Endothelial cell of umbilical vein (primary cell): ENCODE data around the gene NDUFA7. TPM values are rescaled to one million over a fixed set of nuclear protein-coding genes. Genes with fewer than 3 reads are reported as not detected.

Experiments used
- BruUV-seq: library from RNA; stranded (reverse); fragments of 400-500 nt; replicated peaks from 2 replicates; lab custom pipeline; 2021; lab: Mats Ljungman, UMichigan
- CTCF ChIA-PET: fragments of 300-600, 350-600 bp; sonication (Branson Sonifier 250); formaldehyde crosslinking; loops from one replicate; lab custom pipeline; 2021; ENCODE audit warnings: antibody characterized with exemption, inconsistent platforms; lab: Charles Lee
- POLR2A ChIA-PET: fragments of 300-600, 350-600 bp; sonication (Branson Sonifier 250); formaldehyde crosslinking; loops from one replicate; lab custom pipeline; 2021; ENCODE audit warnings: antibody characterized with exemption, inconsistent platforms; lab: Charles Lee
- DNase-seq: peaks from one replicate; pipeline ENCODE4 v3.0.0-alpha.2; 2011; ENCODE audit warnings: low read depth, low spot score
- FAIRE-seq: peaks from 2 replicates; lab custom pipeline; 2011; peaks lifted over from hg19 to GRCh38; lab: Jason Lieb, UNC
- H2AFZ ChIP-seq: 2 replicates; pipeline ENCODE4 v1.6.0; 2012; ENCODE audit warnings: low read depth, low read length, control low read depth, inconsistent platforms
- H3K27ac ChIP-seq: 2 replicates; pipeline ENCODE4 v1.5.1; 2011; ENCODE audit warnings: low read depth, mild to moderate bottlenecking, control low read depth, low read length, moderate library complexity; ENCODE audit not compliant: insufficient read depth
- H3K27me3 ChIP-seq, 2 experiments: 2 replicates each; pipeline versions ENCODE4 v1.6.0 to v1.6.1; 2011; ENCODE audit warnings: low read length in 2 of 2, mixed read lengths in 1 of 2; ENCODE audit not compliant: control insufficient read depth in 2 of 2, insufficient read depth in 2 of 2
- H3K36me3 ChIP-seq, 2 experiments: 2 replicates in 1 of 2; 3 replicates in 1 of 2; pipeline ENCODE4 v1.5.1; 2011; ENCODE audit warnings: low read length in 2 of 2, mild to moderate bottlenecking in 1 of 2, moderate library complexity in 1 of 2; ENCODE audit not compliant: control insufficient read depth in 2 of 2, insufficient read depth in 2 of 2; ENCODE audit errors: extremely low read depth in 1 of 2
- H3K4me1 ChIP-seq: 3 replicates; pipeline ENCODE4 v1.5.1; 2011; ENCODE audit warnings: mild to moderate bottlenecking, low read length; ENCODE audit not compliant: control insufficient read depth, insufficient read depth; ENCODE audit errors: extremely low read depth
- H3K4me2 ChIP-seq: 2 replicates; pipeline ENCODE4 v1.6.1; 2011; ENCODE audit warnings: low read length, control low read depth, mixed read lengths; ENCODE audit not compliant: insufficient read depth
- H3K4me3 ChIP-seq, 3 experiments: fragments of 200-600 bp in 1 of 3; sonication (generic), shearing (Covaris generic) in 1 of 3; replicated peaks in 1 of 3; 2 replicates each; pipeline ENCODE4 v1.5.1; 2011 to 2016; ENCODE audit warnings: control low read depth in 3 of 3, low read length in 3 of 3, mild to moderate bottlenecking in 2 of 3, inconsistent platforms in 1 of 3, low read depth in 1 of 3, moderate library complexity in 1 of 3; ENCODE audit not compliant: insufficient read depth in 1 of 3
- H3K79me2 ChIP-seq: 2 replicates; pipeline ENCODE4 v1.6.0; 2012; ENCODE audit warnings: low read length, inconsistent platforms; ENCODE audit not compliant: control insufficient read depth, insufficient read depth
- H3K9ac ChIP-seq: replicated peaks from 2 replicates; pipeline ENCODE3; 2011; ENCODE audit warnings: low read length, control low read depth; ENCODE audit not compliant: insufficient read depth; ENCODE audit errors: extremely low read depth
- H3K9me1 ChIP-seq: replicated peaks from 3 replicates; pipeline ENCODE4 v1.6.0; 2011; ENCODE audit warnings: mild to moderate bottlenecking, low read length; ENCODE audit not compliant: control insufficient read depth, insufficient read depth; ENCODE audit errors: extremely low read depth
- H3K9me3 ChIP-seq: replicated peaks from 2 replicates; pipeline ENCODE4 v1.5.1; 2012; ENCODE audit warnings: low read length, inconsistent platforms; ENCODE audit not compliant: control insufficient read depth, insufficient read depth
- H4K20me1 ChIP-seq: replicated peaks from 2 replicates; pipeline ENCODE3; 2011; ENCODE audit warnings: mild to moderate bottlenecking, low read length; ENCODE audit not compliant: control insufficient read depth, insufficient read depth; ENCODE audit errors: extremely low read depth
- CTCF ChIP-seq, 2 donors: IDR thresholded peaks; 1 replicate in 1 of 2; 2 replicates in 1 of 2; pipeline ENCODE4 v1.5.1; 2011; ENCODE audit warnings: low read length in 2 of 2, mild to moderate bottlenecking in 2 of 2, moderate library complexity in 2 of 2, control low read depth in 1 of 2, inconsistent platforms in 1 of 2, low read depth in 1 of 2; ENCODE audit not compliant: insufficient read depth in 1 of 2; ENCODE audit errors: extremely low read depth in 1 of 2
- EZH2 ChIP-seq: IDR thresholded peaks from 2 replicates; pipeline ENCODE4 v1.6.1; 2012; ENCODE audit warnings: borderline replicate concordance, low read depth, mild to moderate bottlenecking, moderate library complexity, low read length, inconsistent platforms; ENCODE audit not compliant: severe bottlenecking
- FOS ChIP-seq: IDR thresholded peaks from 2 replicates; pipeline ENCODE4 v1.6.1; 2011; ENCODE audit warnings: mild to moderate bottlenecking, low read length, moderate library complexity, borderline replicate concordance; ENCODE audit not compliant: insufficient read depth
- GATA2 ChIP-seq: IDR thresholded peaks from 2 replicates; pipeline ENCODE4 v1.7.0; 2011; ENCODE audit warnings: low read depth, mild to moderate bottlenecking, moderate library complexity, mixed read lengths, low read length; ENCODE audit not compliant: insufficient read length, insufficient read depth
- JUN ChIP-seq: IDR thresholded peaks from 2 replicates; pipeline ENCODE4 v1.6.1; 2011; ENCODE audit warnings: borderline replicate concordance, low read depth; ENCODE audit not compliant: insufficient read length, insufficient read depth
- MYC ChIP-seq: IDR thresholded peaks from one replicate; pipeline ENCODE4 v1.6.1; 2011; ENCODE audit warnings: mild to moderate bottlenecking, low read depth, low read length
- POLR2A ChIP-seq: IDR thresholded peaks from 2 replicates; pipeline ENCODE4 v1.6.1; 2012; ENCODE audit warnings: low read depth, mild to moderate bottlenecking, control low read depth, low read length
- POLR2AphosphoS5 ChIP-seq: IDR thresholded peaks from 2 replicates; pipeline ENCODE4 v1.6.1; 2012; ENCODE audit warnings: low read depth, mild to moderate bottlenecking, control low read depth, low read length, moderate library complexity; ENCODE audit not compliant: insufficient read depth
- dilution Hi-C: fragments of 300-500 bp; cut with MboI; formaldehyde crosslinking; loops from one replicate; pipeline ENCODE4 v1.15.0; 2019; ENCODE audit warnings: low sequenced_read_pairs; ENCODE audit not compliant: extremely low pct_ligation_motif_present
- intact Hi-C: fragments of 100-400 bp; cut with micrococcal nuclease; formaldehyde crosslinking; loops from one replicate; pipeline ENCODE4 v1.10.0; 2022
- polyA plus RNA-seq, 4 experiments: library from polyadenylated mRNA; depleted of rRNA in 3 of 4; stranded (reverse) in 3 of 4; unstranded in 1 of 4; fragments of >200 nt; gene quantifications; 2 replicates each; pipeline versions ENCODE4 v1.2.1 to v1.2.3, GENCODE V29; 2011 to 2012; ENCODE audit warnings: missing spikeins in 1 of 4
- total RNA-seq: library from RNA; stranded (reverse); gene quantifications from 2 replicates; pipeline ENCODE4 v1.2.3, GENCODE V29; 2021
- TF ChIP-seq, protein P1 (sequence below): IDR thresholded peaks from 2 replicates; pipeline ENCODE4 v1.6.1; 2011; ENCODE audit not compliant: insufficient read depth, insufficient read length

The NDUFA7 gene
- total and polyA plus RNA-seq, 2 donors (not counting 3 experiments of a cell fraction or from before 2014, with no cell fraction given), result 60.2 to 169 TPM

DNA sequence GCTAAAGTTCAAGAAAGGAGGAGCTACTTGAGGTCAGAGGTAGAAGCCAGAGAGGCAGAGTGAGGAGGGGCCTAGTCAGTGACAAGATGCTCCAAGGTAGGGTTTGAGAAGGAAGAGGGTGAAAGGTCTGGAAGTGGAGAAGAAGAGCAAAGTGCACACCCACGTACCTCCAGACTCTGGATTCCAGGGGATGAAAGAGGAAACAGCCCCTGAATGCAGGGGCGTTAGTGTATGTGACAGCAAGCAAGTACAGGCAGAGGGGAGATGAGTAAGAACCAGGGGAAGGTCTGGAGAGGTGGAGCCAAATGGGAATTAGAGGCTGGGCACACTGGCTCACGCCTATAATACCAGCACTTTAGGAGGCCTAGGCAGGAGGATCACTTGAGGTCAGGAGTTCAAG, 8.8 kb upstream of the NDUFA7 start:
- H3K4me1 ChIP-seq, result no peaks in the 10 kb centered on the region
- ChIA-PET CTCF (no interaction called here), POLR2A (no interaction called here)
- no peak for TF ChIP-seq EZH2
- no peak for TF ChIP-seq POLR2AphosphoS5
- no peak for TF ChIP-seq POLR2A
- TF ChIP-seq, protein P1, sequence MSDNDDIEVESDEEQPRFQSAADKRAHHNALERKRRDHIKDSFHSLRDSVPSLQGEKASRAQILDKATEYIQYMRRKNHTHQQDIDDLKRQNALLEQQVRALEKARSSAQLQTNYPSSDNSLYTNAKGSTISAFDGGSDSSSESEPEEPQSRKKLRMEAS, result no peak
- TF ChIP-seq GATA2, result no peak
- TF ChIP-seq CTCF (IDR thresholded peaks at IDR 0.05; ENCODE audit: extremely low read depth in 1 of 2, insufficient read depth in 1 of 2, low read depth in 1 of 2, low read length in 2 of 2), result no peak
- no peak for TF ChIP-seq JUN
- no peak for TF ChIP-seq MYC
- no peak for TF ChIP-seq FOS
- no peak overlapping the region for H3K9ac ChIP-seq
- no TSS peak for BruUV-seq
- no peaks in the 10 kb centered on the region for H3K27me3 ChIP-seq
- H3K79me2 ChIP-seq, result no peaks in the 10 kb centered on the region
- H3K4me2 ChIP-seq, result no peak overlapping the region
- peaks cover 3 to 20% of the 10 kb centered on the region in 2 experiments for H3K36me3 ChIP-seq
- FAIRE-seq (no peak), DNase-seq (no peak)
- H4K20me1 ChIP-seq, result no peaks in the 10 kb centered on the region
- no peaks in the 10 kb centered on the region for H3K9me3 ChIP-seq
- no peak overlapping the region for H3K4me3 ChIP-seq
- no peak overlapping the region for H2AFZ ChIP-seq
- intact Hi-C loops, result no loop called here
- dilution Hi-C loops, result no loop called here
- H3K27ac ChIP-seq, result no peak overlapping the region
- no peaks in the 10 kb centered on the region for H3K9me1 ChIP-seq
